Measurements from ENCODE around the gene SPC25. TPM values are rescaled to one million over a fixed set of nuclear protein-coding genes. Genes with fewer than 3 reads are reported as not detected.

Gene SPC25
- total and polyA plus RNA-seq, 11 donors = 0.14 to 3.8 (median 0.65) TPM; not detected in 5

- Histone ChIP-seq H3K4me3 (no peak overlapping the region), H3K36me3 (peaks cover 0 to 80% (median 30%) of the 10 kb centered on the region in 9 donors), H3K9me3 (no peaks in the 10 kb centered on the region), H3K4me1 (peaks cover 0 to 11% (median 0%) of the 10 kb centered on the region in 12 donors), H3K27ac (no peak overlapping the region), H3K27me3 (no peaks in the 10 kb centered on the region)
- intact Hi-C loops (cut with DNase I) = loop anchor here in 1 of 10 donors (10.0 kb wide), 1 partner anchor 83 kb away; no protein-coding TSS in a partner anchor
- WGBS, 4 donors = 96 to 99% (median 98%) methylated on average over 2 of the region's 2 CpGs
- no peak for DNase-seq
- no peak for ATAC-seq
- TF ChIP-seq CTCF (IDR thresholded peaks at IDR 0.05) = no peak
- no peak for TF ChIP-seq POLR2A (IDR thresholded peaks at IDR 0.05)
Observed at GRCh38 chr2:168858146-168858545, 32.1 kb downstream of the SPC25 start.

- intact Hi-C loops (cut with DNase I) = loop anchor here in 1 of 10 donors (10.0 kb wide), 1 partner anchor 81 kb away; no protein-coding TSS in a partner anchor
- no peak for TF ChIP-seq CTCF (IDR thresholded peaks at IDR 0.05)
- TF ChIP-seq POLR2A (IDR thresholded peaks at IDR 0.05) = no peak
- Histone ChIP-seq H3K4me3 (no peak overlapping the region), H3K4me1 (peaks cover 0 to 11% (median 0%) of the 10 kb centered on the region in 12 donors), H3K27me3 (no peaks in the 10 kb centered on the region), H3K36me3 (peaks cover 0 to 75% (median 21%) of the 10 kb centered on the region in 9 donors), H3K27ac (no peak overlapping the region), H3K9me3 (no peaks in the 10 kb centered on the region)
- DNase-seq = no peak
- no peak for ATAC-seq
- 95 to 98% (median 98%) methylated on average over 3 of the region's 3 CpGs for WGBS, 4 donors
Observed at GRCh38 chr2:168855601-168856000, 34.6 kb downstream of the SPC25 start.

- peaks cover 0 to 11% (median 0%) of the 10 kb centered on the region in 12 donors for H3K4me1 ChIP-seq
- ATAC-seq (no peak), DNase-seq (no peak)
- H3K36me3 ChIP-seq = peaks cover 0 to 66% (median 17%) of the 10 kb centered on the region in 9 donors
- 94 to 96% (median 95%) methylated on average over 5 of the region's 5 CpGs for WGBS, 4 donors
- no peak for TF ChIP-seq POLR2A (IDR thresholded peaks at IDR 0.05)
- no peak for TF ChIP-seq CTCF (IDR thresholded peaks at IDR 0.05)
- intact Hi-C loops (cut with DNase I) = loop anchor here in 4 of 10 donors (5.0 to 10.0 kb wide), 2 partner anchors 80 to 82 kb away; no protein-coding TSS in a partner anchor
- H3K9me3 ChIP-seq = no peaks in the 10 kb centered on the region
- no peaks in the 10 kb centered on the region for H3K27me3 ChIP-seq
- H3K27ac ChIP-seq = no peak overlapping the region
- no peak overlapping the region for H3K4me3 ChIP-seq
Observed at GRCh38 chr2:168854651-168855050, 35.6 kb downstream of the SPC25 start.

GRCh38 chr2:168853471-168853870 is 36.8 kb downstream of the SPC25 start:
- Histone ChIP-seq H3K27ac (no peak overlapping the region), H3K36me3 (peaks cover 0 to 55% (median 13%) of the 10 kb centered on the region in 9 donors), H3K27me3 (no peaks in the 10 kb centered on the region), H3K4me1 (peaks cover 0 to 11% (median 0%) of the 10 kb centered on the region in 12 donors), H3K9me3 (no peaks in the 10 kb centered on the region), H3K4me3 (no peak overlapping the region)
- WGBS, 4 donors = 96 to 100% (median 98%) methylated on average over 1 of the region's 1 CpG
- TF ChIP-seq CTCF (IDR thresholded peaks at IDR 0.05) = no peak
- DNase-seq (no peak), ATAC-seq (no peak)
- intact Hi-C loops (cut with DNase I) = loop anchor here in 4 of 10 donors (5.0 to 10.0 kb wide), 2 partner anchors 79 to 81 kb away; no protein-coding TSS in a partner anchor
